SIG-M5 treated with dmso at 0.1 percent for 504 hours (cell line): ENCODE results near the gene PTCHD4.

Experiments used
- DNase-seq: peaks from one replicate; lab custom pipeline; 2025; ENCODE audit not compliant: unreplicated experiment; lab: John Stamatoyannopoulos, UW

Gene PTCHD4

GRCh38 chr6:48100588-48100895 lies 10.5 kb downstream of the PTCHD4 start:
- DNase-seq: no peak

GRCh38 chr6:48099713-48100587 lies 11.0 kb downstream of the PTCHD4 start:
- no peak for DNase-seq

- DNase-seq: no peak
Measured at GRCh38 chr6:48098923-48099322, 12.1 kb downstream of the PTCHD4 start.

- no peak for DNase-seq
Measured at GRCh38 chr6:48092550-48093217, 18.3 kb downstream of the PTCHD4 start.

GRCh38 chr6:48090546-48090945 lies 20.5 kb downstream of the PTCHD4 start:
- DNase-seq: no peak

- peak; percentile 5 for DNase-seq
Measured at GRCh38 chr6:48087448-48087847, 23.5 kb downstream of the PTCHD4 start.

GRCh38 chr6:48086187-48086586 lies 24.8 kb downstream of the PTCHD4 start:
- DNase-seq: no peak

GRCh38 chr6:48085131-48085741 lies 25.8 kb downstream of the PTCHD4 start:
- no peak for DNase-seq

GRCh38 chr6:48084201-48084600 lies 26.8 kb downstream of the PTCHD4 start:
- DNase-seq: no peak

- no peak for DNase-seq
Measured at GRCh38 chr6:48080227-48081009, 30.6 kb downstream of the PTCHD4 start.

GRCh38 chr6:48078120-48078519 lies 32.9 kb downstream of the PTCHD4 start:
- no peak for DNase-seq

- DNase-seq: no peak
Measured at GRCh38 chr6:48075181-48075580, 35.8 kb downstream of the PTCHD4 start.

GRCh38 chr6:48073976-48074767 lies 36.8 kb downstream of the PTCHD4 start:
- DNase-seq: no peak

- DNase-seq: no peak
Measured at GRCh38 chr6:48071833-48072232, 39.2 kb downstream of the PTCHD4 start.

GRCh38 chr6:48069280-48069679 lies 41.7 kb downstream of the PTCHD4 start:
- no peak for DNase-seq

GRCh38 chr6:48068278-48069251 lies 42.4 kb downstream of the PTCHD4 start:
- no peak for DNase-seq

GRCh38 chr6:48067886-48068277 lies 43.1 kb downstream of the PTCHD4 start:
- no peak for DNase-seq

- DNase-seq: no peak
Measured at GRCh38 chr6:48067148-48067712, 43.8 kb downstream of the PTCHD4 start.
